ENCODE results near the gene ACSF2. TPM values are rescaled to one million over a fixed set of nuclear protein-coding genes. Genes with fewer than 3 reads are reported as not detected.
A peak's percentile ranks its signal among the peaks of the same experiment; 100 is the strongest.

ACSF2 gene
- polyA plus RNA-seq, 6 donors from 2014 or later = 3.3 to 9.1 (median 5.2) TPM

GRCh38 chr17:50452630-50453300 lies 26.7 kb downstream of the ACSF2 start:
- Mint-ChIP-seq H3K4me3 (peak overlapping the region in 7 of 8 donors; percentile 9 to 78 (median 44)), H3K4me1 (peaks cover 15 to 19% (median 19%) of the 10 kb centered on the region in 3 donors), H3K9me3 (peaks cover 0 to 2% (median 0%) of the 10 kb centered on the region in 7 donors), H3K36me3 (no peaks in the 10 kb centered on the region), H3K27me3 (no peaks in the 10 kb centered on the region), H3K27ac (peak overlapping the region in 3 of 6 donors; percentile 3 to 71 (median 61))
- ATAC-seq (ENCODE audit: low read depth in 2 of 2) (peak; percentile 82 to 90), DNase-seq (peak; percentile 14)

- Mint-ChIP-seq H3K9me3 (peaks cover 0 to 2% (median 0%) of the 10 kb centered on the region in 7 donors), H3K4me1 (peaks cover 15 to 19% (median 19%) of the 10 kb centered on the region in 3 donors), H3K36me3 (no peaks in the 10 kb centered on the region), H3K27me3 (no peaks in the 10 kb centered on the region), H3K4me3 (peak overlapping the region in 1 of 8 donors; percentile 44), H3K27ac (peak overlapping the region in 2 of 6 donors; percentile 29 to 60)
- ATAC-seq (ENCODE audit: low read depth in 2 of 2) (no peak), DNase-seq (no peak)
Measured at GRCh38 chr17:50453901-50454300, 27.9 kb downstream of the ACSF2 start.

GRCh38 chr17:50457621-50458020 lies 31.6 kb downstream of the ACSF2 start:
- Mint-ChIP-seq H3K4me3 (no peak overlapping the region), H3K36me3 (no peaks in the 10 kb centered on the region), H3K27me3 (no peaks in the 10 kb centered on the region), H3K9me3 (no peaks in the 10 kb centered on the region), H3K4me1 (peaks cover 9 to 13% (median 12%) of the 10 kb centered on the region in 3 donors), H3K27ac (no peak overlapping the region)
- ATAC-seq (ENCODE audit: low read depth in 2 of 2) (no peak), DNase-seq (no peak)

DNA sequence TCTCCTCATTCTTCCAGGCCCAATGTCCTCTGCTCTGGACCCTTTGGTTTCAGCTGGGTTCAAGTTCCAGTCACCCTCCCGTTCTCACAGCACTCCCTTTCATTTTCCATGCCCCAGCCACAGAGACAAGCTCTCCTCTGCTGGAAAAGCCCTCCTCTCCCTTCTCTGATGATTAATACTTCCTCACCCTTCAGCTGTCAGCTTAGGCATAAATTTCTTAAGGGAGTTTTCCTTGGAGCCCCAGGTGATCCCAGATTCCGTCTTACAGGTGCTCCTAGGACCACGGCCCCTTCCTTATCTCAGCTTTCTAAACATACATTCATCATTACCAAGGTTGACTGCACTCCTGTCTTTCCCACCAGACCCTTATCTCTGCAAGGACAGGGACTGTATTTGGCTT lies 32.3 kb downstream of the ACSF2 start:
- no peak overlapping the region for H3K4me3 Mint-ChIP-seq
- H3K27me3 Mint-ChIP-seq = no peaks in the 10 kb centered on the region
- DNase-seq = no peak
- no peak for ATAC-seq (ENCODE audit: low read depth in 2 of 2)
- peaks cover 4 to 6% (median 6%) of the 10 kb centered on the region in 3 donors for H3K4me1 Mint-ChIP-seq
- H3K36me3 Mint-ChIP-seq = no peaks in the 10 kb centered on the region
- H3K9me3 Mint-ChIP-seq = no peaks in the 10 kb centered on the region
- no peak overlapping the region for H3K27ac Mint-ChIP-seq

DNA sequence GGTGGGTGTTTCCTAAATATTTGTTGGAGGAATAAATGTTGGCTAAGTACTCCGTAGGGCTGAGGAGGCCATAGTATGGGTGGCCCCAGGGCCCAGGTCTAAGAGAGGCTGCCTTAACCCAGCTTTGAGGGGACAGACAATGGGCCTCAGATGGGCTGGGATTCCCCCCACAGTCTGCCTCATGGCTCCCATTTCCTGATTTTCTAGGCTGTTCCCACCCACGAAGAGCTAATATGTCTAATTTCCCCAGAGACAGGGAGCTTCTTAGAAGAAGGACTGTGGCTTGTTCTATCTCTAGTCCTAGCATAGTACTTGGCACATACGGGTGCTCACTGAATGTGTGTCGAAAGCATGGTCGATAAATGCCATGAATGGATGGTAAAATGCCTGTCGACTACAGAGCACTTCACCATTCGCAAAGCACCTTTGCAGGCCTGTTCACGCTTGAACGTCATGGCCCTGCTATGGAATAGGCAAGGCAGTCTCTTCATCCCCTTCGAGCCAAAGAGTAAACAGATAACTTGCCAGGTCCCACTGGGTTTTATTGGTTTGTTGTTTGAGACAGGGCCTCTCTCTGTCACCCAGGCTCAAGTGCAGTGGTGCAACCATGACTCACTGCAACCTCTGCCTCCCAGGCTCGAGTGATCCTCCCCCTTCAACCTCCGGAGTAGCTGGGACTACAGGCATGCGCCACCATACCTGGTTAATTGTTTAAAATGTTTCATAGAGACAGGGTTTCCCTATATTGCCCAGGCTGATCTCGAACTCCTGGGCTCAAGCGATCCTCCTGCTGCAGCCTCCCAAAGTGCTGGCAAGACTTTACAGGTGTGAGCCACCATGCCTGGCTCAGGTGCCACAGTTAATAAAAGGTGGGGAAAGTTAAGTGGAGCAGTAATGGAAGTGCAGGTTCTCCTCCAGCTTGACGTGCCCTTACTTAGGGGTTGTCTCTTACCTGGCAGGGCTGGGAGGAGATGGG lies 33.0 kb downstream of the ACSF2 start:
- Mint-ChIP-seq H3K9me3 (no peaks in the 10 kb centered on the region), H3K4me3 (no peak overlapping the region), H3K4me1 (no peaks in the 10 kb centered on the region), H3K36me3 (no peaks in the 10 kb centered on the region), H3K27me3 (no peaks in the 10 kb centered on the region), H3K27ac (peak overlapping the region in 1 of 6 donors; percentile 65)
- DNase-seq = no peak
- ATAC-seq (ENCODE audit: low read depth in 2 of 2) = no peak

GRCh38 chr17:50459756-50460155 lies 33.7 kb downstream of the ACSF2 start:
- H3K4me3 Mint-ChIP-seq = no peak overlapping the region
- H3K36me3 Mint-ChIP-seq = no peaks in the 10 kb centered on the region
- no peaks in the 10 kb centered on the region for H3K27me3 Mint-ChIP-seq
- DNase-seq (no peak), ATAC-seq (ENCODE audit: low read depth in 2 of 2) (no peak)
- H3K4me1 Mint-ChIP-seq = peaks cover 0 to 3% (median 0%) of the 10 kb centered on the region in 3 donors
- H3K9me3 Mint-ChIP-seq = no peaks in the 10 kb centered on the region
- H3K27ac Mint-ChIP-seq = peak overlapping the region in 2 of 6 donors; percentile 33 to 63

DNA sequence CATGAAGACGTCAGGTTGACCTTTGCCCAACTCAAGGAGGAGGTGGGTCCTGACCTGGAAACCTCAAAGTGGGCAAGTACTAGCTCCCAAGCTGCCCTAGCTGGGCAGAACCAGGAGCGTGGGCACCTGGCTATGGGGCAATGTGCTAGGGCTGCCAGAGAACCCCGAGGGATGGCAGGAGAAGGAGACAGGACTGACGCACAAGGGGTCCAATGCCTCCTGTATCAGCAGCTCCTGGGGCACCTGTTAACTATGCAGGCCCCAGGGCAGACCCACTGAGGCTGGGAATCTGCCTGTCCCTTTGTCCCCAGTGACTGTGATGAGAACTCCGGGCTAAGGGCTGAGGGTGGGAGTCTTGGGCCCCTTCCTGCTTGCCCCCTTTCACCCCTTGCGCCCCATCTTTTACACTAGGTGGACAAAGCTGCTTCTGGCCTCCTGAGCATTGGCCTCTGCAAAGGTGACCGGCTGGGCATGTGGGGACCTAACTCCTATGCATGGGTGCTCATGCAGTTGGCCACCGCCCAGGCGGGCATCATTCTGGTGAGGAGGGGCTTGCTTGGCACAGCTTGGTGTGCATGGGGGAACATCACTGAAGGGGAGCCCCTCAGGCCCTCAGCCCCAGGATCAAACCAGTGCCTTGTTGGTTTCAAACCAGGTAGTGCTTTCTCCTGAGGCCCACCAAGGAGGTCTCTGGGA lies 35.0 kb downstream of the ACSF2 start:
- no peaks in the 10 kb centered on the region for H3K27me3 Mint-ChIP-seq

GRCh38 chr17:50461550-50462132 lies 35.6 kb downstream of the ACSF2 start:
- H3K4me3 Mint-ChIP-seq = no peak overlapping the region
- DNase-seq (no peak), ATAC-seq (ENCODE audit: low read depth in 2 of 2) (no peak)
- H3K27ac Mint-ChIP-seq = peak overlapping the region in 2 of 6 donors; percentile 56 to 77
- H3K27me3 Mint-ChIP-seq = peaks cover 0 to under 1% (median 0%) of the 10 kb centered on the region in 3 donors
- H3K4me1 Mint-ChIP-seq = peaks cover 0 to 7% (median 3%) of the 10 kb centered on the region in 3 donors
- H3K9me3 Mint-ChIP-seq = no peaks in the 10 kb centered on the region
- peaks cover 0 to under 1% of the 10 kb centered on the region in 2 donors for H3K36me3 Mint-ChIP-seq

More for the DNA sequence above, 35.0 kb downstream of the ACSF2 start:
- H3K27ac Mint-ChIP-seq = no peak overlapping the region
- H3K9me3 Mint-ChIP-seq = no peaks in the 10 kb centered on the region
- H3K36me3 Mint-ChIP-seq = no peaks in the 10 kb centered on the region
- no peak overlapping the region for H3K4me3 Mint-ChIP-seq
- H3K4me1 Mint-ChIP-seq = peaks cover 0 to 3% (median 0%) of the 10 kb centered on the region in 3 donors
- DNase-seq (no peak), ATAC-seq (ENCODE audit: low read depth in 2 of 2) (no peak)

- no peak overlapping the region for H3K4me3 Mint-ChIP-seq
- no peak for ATAC-seq (ENCODE audit: low read depth in 2 of 2)
- DNase-seq = no peak
- peaks cover 2 to 9% (median 7%) of the 10 kb centered on the region in 3 donors for H3K27me3 Mint-ChIP-seq
- H3K27ac Mint-ChIP-seq = no peak overlapping the region
- peaks cover 0 to 12% (median 8%) of the 10 kb centered on the region in 3 donors for H3K4me1 Mint-ChIP-seq
- H3K36me3 Mint-ChIP-seq = peaks cover 0 to 8% of the 10 kb centered on the region in 2 donors
- H3K9me3 Mint-ChIP-seq = no peaks in the 10 kb centered on the region
Measured at GRCh38 chr17:50462446-50462845, 36.4 kb downstream of the ACSF2 start.

GRCh38 chr17:50464121-50464520 lies 38.1 kb downstream of the ACSF2 start:
- no peak for ATAC-seq (ENCODE audit: low read depth in 2 of 2)
- no peak overlapping the region for H3K27ac Mint-ChIP-seq
- H3K4me3 Mint-ChIP-seq = no peak overlapping the region
- no peak for DNase-seq
- H3K4me1 Mint-ChIP-seq = peaks cover 6 to 22% (median 8%) of the 10 kb centered on the region in 3 donors
- H3K9me3 Mint-ChIP-seq = no peaks in the 10 kb centered on the region
- peaks cover 0 to 13% of the 10 kb centered on the region in 2 donors for H3K36me3 Mint-ChIP-seq
- peaks cover 5 to 21% (median 18%) of the 10 kb centered on the region in 3 donors for H3K27me3 Mint-ChIP-seq

DNA sequence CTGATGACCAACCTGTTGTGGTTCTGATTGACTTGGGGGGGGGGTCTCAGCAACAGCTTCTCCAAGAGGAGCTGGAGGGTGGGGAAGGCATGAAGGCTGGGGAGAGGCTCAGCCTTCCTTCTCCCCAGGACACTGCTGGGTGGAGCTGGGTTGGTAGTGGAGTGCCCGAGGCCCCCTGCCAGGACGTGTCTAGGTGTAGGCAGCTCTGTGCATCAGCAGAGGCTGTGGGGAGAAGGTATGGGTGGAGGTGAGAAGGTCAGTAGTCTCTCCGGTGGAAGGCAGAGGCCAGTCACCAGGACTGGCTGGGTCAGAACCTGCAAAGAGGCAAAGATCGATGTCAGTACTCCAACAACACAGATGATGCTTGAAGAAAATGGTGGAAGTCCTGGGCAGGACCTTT lies 38.7 kb downstream of the ACSF2 start:
- peaks cover 0 to 13% of the 10 kb centered on the region in 2 donors for H3K36me3 Mint-ChIP-seq
- no peak overlapping the region for H3K4me3 Mint-ChIP-seq
- DNase-seq (no peak), ATAC-seq (ENCODE audit: low read depth in 2 of 2) (no peak)
- no peaks in the 10 kb centered on the region for H3K9me3 Mint-ChIP-seq
- no peak overlapping the region for H3K27ac Mint-ChIP-seq
- H3K27me3 Mint-ChIP-seq = peaks cover 5 to 24% (median 23%) of the 10 kb centered on the region in 3 donors
- H3K4me1 Mint-ChIP-seq = peaks cover 6 to 22% (median 8%) of the 10 kb centered on the region in 3 donors

GRCh38 chr17:50465171-50465570 lies 39.2 kb downstream of the ACSF2 start:
- no peak overlapping the region for H3K27ac Mint-ChIP-seq
- H3K36me3 Mint-ChIP-seq = peaks cover 0 to 13% of the 10 kb centered on the region in 2 donors
- ATAC-seq (ENCODE audit: low read depth in 2 of 2) (no peak), DNase-seq (no peak)
- peaks cover 5 to 27% (median 27%) of the 10 kb centered on the region in 3 donors for H3K27me3 Mint-ChIP-seq
- no peaks in the 10 kb centered on the region for H3K9me3 Mint-ChIP-seq
- H3K4me3 Mint-ChIP-seq = no peak overlapping the region
- peaks cover 6 to 22% (median 8%) of the 10 kb centered on the region in 3 donors for H3K4me1 Mint-ChIP-seq

DNA sequence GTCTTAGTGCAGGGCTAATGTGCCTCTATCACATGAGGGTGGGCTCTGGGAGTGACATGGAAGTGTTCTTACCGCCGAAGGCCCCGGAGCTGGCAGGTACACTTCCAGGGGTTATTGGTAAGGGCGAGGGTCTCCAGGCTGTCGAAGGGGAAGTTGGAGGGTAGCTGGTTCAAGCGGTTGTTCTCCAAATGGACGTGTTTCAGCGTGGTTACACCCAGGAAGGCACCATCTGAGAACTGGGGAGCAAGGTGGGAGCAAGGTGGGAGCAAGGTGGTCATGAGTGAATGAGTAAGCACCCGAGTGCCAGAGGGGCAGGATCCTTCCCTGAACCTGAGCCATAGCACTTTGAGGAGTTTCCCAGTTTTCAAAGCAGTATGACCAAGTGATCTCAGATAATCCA lies 39.6 kb downstream of the ACSF2 start:
- Mint-ChIP-seq H3K4me1 (peaks cover 6 to 22% (median 8%) of the 10 kb centered on the region in 3 donors), H3K36me3 (peaks cover 0 to 13% of the 10 kb centered on the region in 2 donors), H3K4me3 (no peak overlapping the region), H3K27ac (no peak overlapping the region), H3K9me3 (no peaks in the 10 kb centered on the region), H3K27me3 (peaks cover 5 to 30% (median 29%) of the 10 kb centered on the region in 3 donors)
- ATAC-seq (ENCODE audit: low read depth in 2 of 2) (no peak), DNase-seq (no peak)

All from naive B cell (primary cell).